Psoas muscle (tissue), 8 donors: ENCODE measurements around the gene EXOC3. TPM values are rescaled to one million over a fixed set of nuclear protein-coding genes. Genes with fewer than 3 reads are reported as not detected.

Experiments used
- ATAC-seq, 4 donors: fragments of 200-7000 bp; cut with Tn5 transposase; one replicate each; pipeline ENCODE4 v1.9.1; 2020; ENCODE audit warnings: moderate library complexity in 3 of 4, mild to moderate bottlenecking in 2 of 4
- DNase-seq, 2 donors: peaks; one replicate each; pipeline ENCODE4 v3.0.0-alpha.2; 2020
- H3K27ac ChIP-seq: fragments of 200-600 bp; one replicate; pipeline ENCODE4 v1.8.0; 2022
- H3K27me3 ChIP-seq, 3 donors: fragments of 200-600 bp in 1 of 3; one replicate each; pipeline versions ENCODE4 v1.6.1 to v1.8.0; 2013 to 2022; ENCODE audit warnings: low read length in 2 of 3, mild to moderate bottlenecking in 2 of 3, moderate library complexity in 1 of 3; ENCODE audit not compliant: insufficient read depth in 3 of 3
- H3K36me3 ChIP-seq, 2 donors: fragments of 200-600 bp in 1 of 2; one replicate each; pipeline versions ENCODE4 v1.6.1 to v1.8.0; 2013 to 2022; ENCODE audit warnings: low read depth in 1 of 2, mild to moderate bottlenecking in 1 of 2, moderate library complexity in 1 of 2; ENCODE audit not compliant: insufficient read depth in 1 of 2
- H3K4me1 ChIP-seq: fragments of 200-600 bp; one replicate; pipeline ENCODE4 v1.8.0; 2022
- H3K4me3 ChIP-seq: fragments of 200-600 bp; one replicate; pipeline ENCODE4 v1.8.0; 2022; ENCODE audit warnings: mild to moderate bottlenecking
- H3K9me3 ChIP-seq: fragments of 200-600 bp; one replicate; pipeline ENCODE4 v1.8.0; 2022
- WGBS, 3 donors: extraction: QIAGEN DNeasy Blood & Tissue Kit; methylation state at CpG; one replicate each; pipeline versions ENCODE4 v1.1.6 to v1.1.7; 2013; 5-methylcytosine and 5-hydroxymethylcytosine counted together
- intact Hi-C, 2 donors: fragments of 100-400 bp; cut with DNase I; formaldehyde crosslinking; loops; one replicate each; pipeline versions ENCODE4 v1.11.0 to v1.14.2; 2022
- polyA plus RNA-seq, 3 donors: library from polyadenylated mRNA; stranded (reverse); fragments of 200-250 nt; gene quantifications; one replicate each; pipeline ENCODE4 v1.2.3, GENCODE V29; 2013
- total RNA-seq, 4 donors: library from RNA; stranded (reverse); fragmentation: NEBNext Ultra II Directional in 2 of 4; extraction: Animal tissue kit (Norgen Biotek cat#: 25700) in 2 of 4; gene quantifications; one replicate each; pipeline versions ENCODE4 v1.2.1 to v1.2.4, GENCODE V29; 2021 to 2023
- TF ChIP-seq, protein P1 (sequence below): fragments of 200-600 bp; IDR thresholded peaks from one replicate; pipeline ENCODE4 v1.8.0; 2022; ENCODE audit warnings: antibody characterized with exemption
- donor health status: healthy with polysubstance abuse.
- donor health status: DM: no; HTN: no; CAD: no; lungs with moderate emphysema.
- donor health status: Bipolar disorder and iron deficiency.
- donor health status: healthy.
- donor health status: DM: yes; HTN: yes; CAD: no.
- donor health status: DM: no; HTN: no; CAD: no.
- donor health status: DM: no; HTN: no; CAD: no.
- donor health status: DM: yes; HTN: yes; CAD: no.

Gene EXOC3
- total and polyA plus RNA-seq, 7 donors, result 38.2 to 63.4 (median 56.5) TPM

GRCh38 chr5:425714-426113 is 17.3 kb upstream of the EXOC3 start:
- intact Hi-C loops, result no loop called here
- TF ChIP-seq, protein P1, sequence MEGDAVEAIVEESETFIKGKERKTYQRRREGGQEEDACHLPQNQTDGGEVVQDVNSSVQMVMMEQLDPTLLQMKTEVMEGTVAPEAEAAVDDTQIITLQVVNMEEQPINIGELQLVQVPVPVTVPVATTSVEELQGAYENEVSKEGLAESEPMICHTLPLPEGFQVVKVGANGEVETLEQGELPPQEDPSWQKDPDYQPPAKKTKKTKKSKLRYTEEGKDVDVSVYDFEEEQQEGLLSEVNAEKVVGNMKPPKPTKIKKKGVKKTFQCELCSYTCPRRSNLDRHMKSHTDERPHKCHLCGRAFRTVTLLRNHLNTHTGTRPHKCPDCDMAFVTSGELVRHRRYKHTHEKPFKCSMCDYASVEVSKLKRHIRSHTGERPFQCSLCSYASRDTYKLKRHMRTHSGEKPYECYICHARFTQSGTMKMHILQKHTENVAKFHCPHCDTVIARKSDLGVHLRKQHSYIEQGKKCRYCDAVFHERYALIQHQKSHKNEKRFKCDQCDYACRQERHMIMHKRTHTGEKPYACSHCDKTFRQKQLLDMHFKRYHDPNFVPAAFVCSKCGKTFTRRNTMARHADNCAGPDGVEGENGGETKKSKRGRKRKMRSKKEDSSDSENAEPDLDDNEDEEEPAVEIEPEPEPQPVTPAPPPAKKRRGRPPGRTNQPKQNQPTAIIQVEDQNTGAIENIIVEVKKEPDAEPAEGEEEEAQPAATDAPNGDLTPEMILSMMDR, result no peak
- DNase-seq (peak in 1 of 2 donors; percentile 4), ATAC-seq (no peak)
- Histone ChIP-seq H3K27ac (no peak overlapping the region), H3K9me3 (no peaks in the 10 kb centered on the region), H3K36me3 (no peaks in the 10 kb centered on the region), H3K4me3 (no peak overlapping the region), H3K27me3 (peaks cover 0 to 13% (median 6%) of the 10 kb centered on the region in 3 donors), H3K4me1 (no peaks in the 10 kb centered on the region)
- 44 to 50% (median 45%) methylated on average over 5 of the region's 5 CpGs for WGBS, 3 donors

- no peaks in the 10 kb centered on the region for H3K9me3 ChIP-seq
- peaks cover 0 to 13% (median 6%) of the 10 kb centered on the region in 3 donors for H3K27me3 ChIP-seq
- WGBS, 3 donors, result 77 to 90% (median 81%) methylated on average over 3 of the region's 3 CpGs
- intact Hi-C loops, result no loop called here
- no peak overlapping the region for H3K4me3 ChIP-seq
- H3K4me1 ChIP-seq, result no peaks in the 10 kb centered on the region
- H3K36me3 ChIP-seq, result no peaks in the 10 kb centered on the region
- ATAC-seq (no peak), DNase-seq (no peak)
- TF ChIP-seq, protein P1, result no peak
- no peak overlapping the region for H3K27ac ChIP-seq
Observed at GRCh38 chr5:426392-426976, 16.5 kb upstream of the EXOC3 start.

DNA sequence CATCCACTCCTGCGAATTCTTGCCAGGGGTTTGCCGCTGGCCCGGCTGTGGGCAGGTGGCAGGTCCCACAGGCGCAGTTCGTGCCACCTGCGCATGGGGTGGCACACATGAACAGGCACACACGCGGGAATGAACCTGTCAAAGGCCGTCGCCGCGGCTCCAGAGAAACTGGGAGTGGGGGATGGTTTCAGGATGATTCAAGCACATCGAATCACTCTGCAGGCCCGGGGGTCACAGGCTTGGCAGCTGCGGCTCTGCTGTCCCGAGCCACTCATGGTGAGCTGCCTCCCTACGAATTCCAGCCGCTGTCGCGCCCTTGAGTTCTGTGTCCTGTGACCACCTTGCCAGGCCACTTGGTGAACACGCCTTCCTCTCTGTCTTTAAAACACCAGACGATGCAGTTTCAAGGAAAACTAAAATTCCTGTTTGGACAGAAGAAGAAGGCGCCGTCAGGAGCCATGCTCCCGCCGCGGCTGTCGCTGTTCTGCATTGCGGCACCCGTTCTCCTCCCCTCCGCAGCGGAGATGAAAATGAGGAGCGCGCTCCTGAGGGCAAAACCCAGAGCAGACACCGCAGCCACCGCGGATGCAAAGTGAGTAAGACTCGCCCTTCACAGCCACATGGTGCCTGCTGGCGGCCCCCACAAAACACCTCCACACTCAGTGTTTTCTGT is 15.4 kb upstream of the EXOC3 start:
- DNase-seq (peak in 1 of 2 donors; percentile 36), ATAC-seq (no peak)
- no peak overlapping the region for H3K27ac ChIP-seq
- TF ChIP-seq, protein P1, result no peak
- intact Hi-C loops, result no loop called here
- WGBS, 3 donors, result 89 to 91% (median 89%) methylated on average over 39 of the region's 39 CpGs
- no peaks in the 10 kb centered on the region for H3K9me3 ChIP-seq
- H3K27me3 ChIP-seq, result peaks cover 0 to 13% (median 6%) of the 10 kb centered on the region in 3 donors
- no peaks in the 10 kb centered on the region for H3K36me3 ChIP-seq
- H3K4me1 ChIP-seq, result no peaks in the 10 kb centered on the region
- no peak overlapping the region for H3K4me3 ChIP-seq

DNA sequence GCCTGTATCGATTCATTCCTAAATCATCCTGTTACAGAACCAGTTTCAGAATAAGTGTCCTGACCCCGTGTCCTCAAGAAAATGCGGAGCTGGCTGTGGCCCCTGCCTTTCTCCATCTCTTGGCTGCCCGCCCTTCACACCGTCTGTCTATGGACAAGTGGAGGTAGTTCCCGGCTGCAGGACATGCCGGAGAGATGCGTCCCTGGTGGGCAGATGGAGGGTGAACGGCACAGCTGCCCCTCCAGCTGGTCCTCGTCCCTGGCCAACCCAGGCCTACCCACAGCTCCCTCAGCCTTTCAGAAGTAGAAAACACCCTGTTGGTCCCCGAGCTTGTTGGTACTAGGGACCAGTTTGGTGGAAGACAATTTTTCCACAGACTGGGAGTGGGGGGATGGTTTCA is 14.8 kb upstream of the EXOC3 start:
- no peaks in the 10 kb centered on the region for H3K4me1 ChIP-seq
- ATAC-seq (no peak), DNase-seq (peak in 1 of 2 donors; percentile 32)
- intact Hi-C loops, result no loop called here
- no peaks in the 10 kb centered on the region for H3K36me3 ChIP-seq
- TF ChIP-seq, protein P1, result no peak
- peaks cover 0 to 13% (median 6%) of the 10 kb centered on the region in 3 donors for H3K27me3 ChIP-seq
- no peak overlapping the region for H3K27ac ChIP-seq
- WGBS, 3 donors, result 45 to 69% (median 58%) methylated on average over 11 of the region's 11 CpGs
- no peak overlapping the region for H3K4me3 ChIP-seq
- H3K9me3 ChIP-seq, result no peaks in the 10 kb centered on the region
